Natural killer cell (primary cell): ENCODE measurements around the gene PROB1. TPM values are rescaled to one million over a fixed set of nuclear protein-coding genes. Genes with fewer than 3 reads are reported as not detected.
A peak's percentile ranks its signal among the peaks of the same experiment; 100 is the strongest.

Experiments used
- ATAC-seq, 3 donors: fragments of 150-1000 bp in 2 of 3; fragments of 200-7000 bp in 1 of 3; cut with Tn5 transposase; 1 replicate in 1 of 3; 2 replicates in 2 of 3; pipeline ENCODE4 v1.10.0; 2021; ENCODE audit warnings: mild to moderate bottlenecking in 2 of 3, moderate library complexity in 2 of 3
- DNase-seq, 2 donors: peaks; one replicate each; pipeline versions ENCODE4 v3.0.0 to v3.0.0-alpha.2; 2013 to 2021; ENCODE audit warnings: mixed read lengths in 1 of 2
- H3K27ac ChIP-seq: one replicate; pipeline ENCODE4 v1.5.1; 2013; ENCODE audit warnings: mild to moderate bottlenecking, low read length
- H3K27me3 ChIP-seq: one replicate; pipeline ENCODE4 v1.6.1; 2013; ENCODE audit warnings: low read length; ENCODE audit not compliant: control insufficient read depth, insufficient read depth
- H3K36me3 ChIP-seq: one replicate; pipeline ENCODE4 v1.6.1; 2013; ENCODE audit warnings: low read length; ENCODE audit not compliant: control insufficient read depth, insufficient read depth
- H3K4me1 ChIP-seq: one replicate; pipeline ENCODE4 v1.6.1; 2013; ENCODE audit warnings: low read length; ENCODE audit not compliant: control insufficient read depth, insufficient read depth
- H3K4me3 ChIP-seq: one replicate; pipeline ENCODE4 v1.5.1; 2013; ENCODE audit warnings: low read length
- H3K9me3 ChIP-seq: one replicate; pipeline ENCODE4 v1.6.1; 2013; ENCODE audit warnings: low read length; ENCODE audit not compliant: control insufficient read depth, insufficient read depth
- H3K27ac Mint-ChIP-seq, 2 donors: one replicate each; pipeline ENCODE4 v1.8.0; 2022; ENCODE audit warnings: mild to moderate bottlenecking in 2 of 2, mixed read lengths in 2 of 2, moderate library complexity in 1 of 2
- H3K27me3 Mint-ChIP-seq, 2 donors: one replicate each; pipeline ENCODE4 v1.8.0; 2022; ENCODE audit warnings: low read depth in 2 of 2, mixed read lengths in 2 of 2
- H3K36me3 Mint-ChIP-seq: one replicate; pipeline ENCODE4 v1.8.0; 2022; ENCODE audit warnings: mixed read lengths
- H3K4me1 Mint-ChIP-seq, 2 donors: one replicate each; pipeline ENCODE4 v1.8.0; 2022; ENCODE audit warnings: mixed read lengths in 2 of 2
- H3K4me3 Mint-ChIP-seq: one replicate; pipeline ENCODE4 v1.8.0; 2022; ENCODE audit warnings: mild to moderate bottlenecking, moderate library complexity, mixed read lengths
- H3K9me3 Mint-ChIP-seq, 2 donors: one replicate each; pipeline ENCODE4 v1.8.0; 2022; ENCODE audit warnings: mixed read lengths in 2 of 2
- WGBS: methylation state at CpG from one replicate; pipeline ENCODE4 v1.1.7; 2013; ENCODE audit warnings: missing lambda C conversion rate; ENCODE audit not compliant: insufficient coverage; 5-methylcytosine and 5-hydroxymethylcytosine counted together
- intact Hi-C: fragments of 100-400 bp; cut with micrococcal nuclease; formaldehyde crosslinking; loops from one replicate; pipeline ENCODE4 v1.14.2; 2022
- total RNA-seq, 4 donors: library from RNA; stranded (reverse); fragments of 120-200 nt in 1 of 4; gene quantifications; one replicate each; pipeline versions ENCODE4 v1.2.3 to v1.2.4, GENCODE V29; 2013 to 2022
- TF ChIP-seq, protein P1 (sequence below): fragments of 200-600 bp; IDR thresholded peaks from one replicate; pipeline ENCODE4 v1.8.0; 2022; ENCODE audit warnings: antibody characterized with exemption

The PROB1 gene
- total RNA-seq, 3 donors from 2014 or later (not counting 1 experiment from before 2014, with no cell fraction given): 0.91 to 1.0 (median 0.96) TPM

GRCh38 chr5:139374909-139375308 lies 20.0 kb downstream of the PROB1 start:
- Mint-ChIP-seq H3K36me3 (no peaks in the 10 kb centered on the region), H3K9me3 (no peaks in the 10 kb centered on the region), H3K4me1 (peaks cover 0 to 4% of the 10 kb centered on the region in 2 donors), H3K27me3 (no peaks in the 10 kb centered on the region), H3K4me3 (no peak overlapping the region), H3K27ac (no peak overlapping the region)
- Histone ChIP-seq H3K27me3 (no peaks in the 10 kb centered on the region), H3K4me1 (no peaks in the 10 kb centered on the region), H3K27ac (no peak overlapping the region), H3K9me3 (no peaks in the 10 kb centered on the region), H3K4me3 (no peak overlapping the region), H3K36me3 (peaks cover 21% of the 10 kb centered on the region)
- DNase-seq: no peak
- ATAC-seq: no peak
- TF ChIP-seq, protein P1, sequence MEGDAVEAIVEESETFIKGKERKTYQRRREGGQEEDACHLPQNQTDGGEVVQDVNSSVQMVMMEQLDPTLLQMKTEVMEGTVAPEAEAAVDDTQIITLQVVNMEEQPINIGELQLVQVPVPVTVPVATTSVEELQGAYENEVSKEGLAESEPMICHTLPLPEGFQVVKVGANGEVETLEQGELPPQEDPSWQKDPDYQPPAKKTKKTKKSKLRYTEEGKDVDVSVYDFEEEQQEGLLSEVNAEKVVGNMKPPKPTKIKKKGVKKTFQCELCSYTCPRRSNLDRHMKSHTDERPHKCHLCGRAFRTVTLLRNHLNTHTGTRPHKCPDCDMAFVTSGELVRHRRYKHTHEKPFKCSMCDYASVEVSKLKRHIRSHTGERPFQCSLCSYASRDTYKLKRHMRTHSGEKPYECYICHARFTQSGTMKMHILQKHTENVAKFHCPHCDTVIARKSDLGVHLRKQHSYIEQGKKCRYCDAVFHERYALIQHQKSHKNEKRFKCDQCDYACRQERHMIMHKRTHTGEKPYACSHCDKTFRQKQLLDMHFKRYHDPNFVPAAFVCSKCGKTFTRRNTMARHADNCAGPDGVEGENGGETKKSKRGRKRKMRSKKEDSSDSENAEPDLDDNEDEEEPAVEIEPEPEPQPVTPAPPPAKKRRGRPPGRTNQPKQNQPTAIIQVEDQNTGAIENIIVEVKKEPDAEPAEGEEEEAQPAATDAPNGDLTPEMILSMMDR: no peak
- intact Hi-C loops: no loop called here
- 100% methylated on average over 2 of the region's 2 CpGs for WGBS

DNA sequence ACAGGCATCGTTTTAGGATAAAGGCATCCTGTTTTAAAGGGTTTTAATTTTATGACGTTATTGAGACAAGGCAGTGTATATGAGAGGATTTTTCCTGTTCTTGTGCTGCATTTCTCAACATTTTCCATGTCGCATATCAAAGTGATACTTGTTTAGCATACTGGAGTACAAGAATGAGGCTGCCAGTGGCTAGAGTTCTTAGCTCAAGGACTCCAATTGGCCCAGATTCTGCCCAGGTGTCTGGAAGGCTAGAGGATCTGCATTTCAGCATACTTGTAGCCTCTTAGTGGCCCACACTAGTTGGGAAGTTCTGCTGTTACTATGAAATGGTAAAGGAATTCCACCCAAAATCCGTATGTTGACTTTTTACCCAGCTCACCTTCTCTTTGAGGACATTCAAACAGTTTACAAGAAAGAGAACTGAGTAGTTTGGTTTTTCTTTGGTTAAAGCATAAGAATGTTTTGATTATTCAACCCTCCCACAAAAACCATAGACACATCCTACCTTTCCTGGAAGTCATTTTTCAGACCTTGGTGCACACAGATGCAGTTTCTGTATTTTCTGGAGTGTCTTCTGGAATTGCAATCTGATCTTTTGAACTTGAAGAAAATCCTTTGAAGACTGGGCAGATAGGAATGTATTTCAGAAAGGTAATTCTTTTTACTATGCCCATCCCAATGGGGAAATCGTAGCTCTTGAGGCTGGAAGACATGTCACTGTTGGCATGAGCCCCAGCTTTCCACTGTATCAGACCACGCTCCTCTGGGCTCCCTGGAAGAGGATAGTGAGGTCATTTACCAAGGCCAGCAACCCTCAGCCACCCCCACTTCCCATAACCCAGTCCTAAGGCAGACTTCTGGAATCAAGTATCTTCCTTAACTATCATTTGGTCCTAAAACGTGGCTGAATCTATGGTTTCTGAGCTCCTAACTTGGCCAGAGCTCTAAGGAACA lies 23.1 kb downstream of the PROB1 start:
- Histone ChIP-seq H3K4me1 (no peaks in the 10 kb centered on the region), H3K9me3 (no peaks in the 10 kb centered on the region), H3K27me3 (no peaks in the 10 kb centered on the region), H3K4me3 (no peak overlapping the region), H3K27ac (no peak overlapping the region), H3K36me3 (peaks cover 43% of the 10 kb centered on the region)
- TF ChIP-seq, protein P1: no peak
- H3K27me3 Mint-ChIP-seq: no peaks in the 10 kb centered on the region
- DNase-seq (no peak), ATAC-seq (peak in 1 of 3 donors; percentile 11)
- no peak overlapping the region for H3K4me3 Mint-ChIP-seq
- peaks cover 0 to 4% of the 10 kb centered on the region in 2 donors for H3K4me1 Mint-ChIP-seq
- intact Hi-C loops: no loop called here
- H3K27ac Mint-ChIP-seq: no peak overlapping the region
- no peaks in the 10 kb centered on the region for H3K36me3 Mint-ChIP-seq
- H3K9me3 Mint-ChIP-seq: no peaks in the 10 kb centered on the region
- WGBS: 93% methylated on average over 7 of the region's 7 CpGs

GRCh38 chr5:139369181-139369580 lies 25.7 kb downstream of the PROB1 start:
- Mint-ChIP-seq H3K4me3 (no peak overlapping the region), H3K27ac (peak overlapping the region in 1 of 2 donors; percentile 2), H3K36me3 (no peaks in the 10 kb centered on the region), H3K9me3 (no peaks in the 10 kb centered on the region), H3K27me3 (no peaks in the 10 kb centered on the region), H3K4me1 (peaks cover 0 to 4% of the 10 kb centered on the region in 2 donors)
- H3K27ac ChIP-seq: no peak overlapping the region
- H3K36me3 ChIP-seq: peaks cover 62% of the 10 kb centered on the region
- no peaks in the 10 kb centered on the region for H3K4me1 ChIP-seq
- DNase-seq: no peak
- intact Hi-C loops: no loop called here
- H3K27me3 ChIP-seq: no peaks in the 10 kb centered on the region
- no peak overlapping the region for H3K4me3 ChIP-seq
- TF ChIP-seq, protein P1: no peak
- ATAC-seq: no peak
- 100% methylated on average over 1 of the region's 1 CpG for WGBS
- no peaks in the 10 kb centered on the region for H3K9me3 ChIP-seq
